Activated T-cell treated with anti-CD3 and anti-CD28 coated beads, Interleukin-2, amount 50 U/mL, for 48 hours (primary cell): Measurements from ENCODE around the gene DLX5.

ENCODE experiments used
- DNase-seq, 2 experiments: peaks; one replicate each; pipeline ENCODE4 v3.0.0-alpha.2; 2020

The DLX5 gene

GRCh38 chr7:97018126-97018601 is 6.5 kb downstream of the DLX5 start:
- DNase-seq: no peak

GRCh38 chr7:97017192-97018125 is 7.2 kb downstream of the DLX5 start:
- DNase-seq: no peak

- DNase-seq: no peak
Measured at GRCh38 chr7:97016381-97017191, 8.0 kb downstream of the DLX5 start.

DNA sequence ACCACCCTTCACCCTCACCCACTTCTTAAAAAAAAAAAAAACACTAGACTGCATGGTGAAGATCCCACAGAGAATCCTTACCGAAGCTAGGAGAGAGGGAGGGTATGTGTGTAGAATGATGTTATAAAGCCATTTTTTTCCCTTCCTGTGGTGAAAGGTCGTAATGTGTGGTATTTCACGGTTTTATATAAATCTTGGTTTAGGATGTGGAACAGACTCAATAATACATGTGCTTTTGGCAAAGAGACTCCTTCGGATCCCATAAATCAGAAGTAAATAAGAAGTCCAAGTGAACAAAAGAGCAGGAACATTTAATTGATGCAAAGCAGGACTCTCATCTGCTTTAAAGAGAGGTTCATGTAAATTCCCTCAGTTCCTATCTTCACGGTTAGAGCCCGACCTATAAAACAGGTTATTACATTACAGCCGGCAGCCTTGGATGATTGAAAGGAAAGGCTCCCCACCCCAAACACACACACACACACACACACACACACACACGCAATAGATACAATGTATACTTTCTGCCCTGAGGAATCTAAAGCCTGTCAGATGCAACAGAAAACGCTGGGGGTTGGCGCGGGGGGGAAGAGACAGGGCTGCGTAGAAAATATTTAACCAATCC is 8.8 kb downstream of the DLX5 start:
- DNase-seq: no peak

GRCh38 chr7:97015279-97015678 is 9.4 kb downstream of the DLX5 start:
- no peak for DNase-seq

DNA sequence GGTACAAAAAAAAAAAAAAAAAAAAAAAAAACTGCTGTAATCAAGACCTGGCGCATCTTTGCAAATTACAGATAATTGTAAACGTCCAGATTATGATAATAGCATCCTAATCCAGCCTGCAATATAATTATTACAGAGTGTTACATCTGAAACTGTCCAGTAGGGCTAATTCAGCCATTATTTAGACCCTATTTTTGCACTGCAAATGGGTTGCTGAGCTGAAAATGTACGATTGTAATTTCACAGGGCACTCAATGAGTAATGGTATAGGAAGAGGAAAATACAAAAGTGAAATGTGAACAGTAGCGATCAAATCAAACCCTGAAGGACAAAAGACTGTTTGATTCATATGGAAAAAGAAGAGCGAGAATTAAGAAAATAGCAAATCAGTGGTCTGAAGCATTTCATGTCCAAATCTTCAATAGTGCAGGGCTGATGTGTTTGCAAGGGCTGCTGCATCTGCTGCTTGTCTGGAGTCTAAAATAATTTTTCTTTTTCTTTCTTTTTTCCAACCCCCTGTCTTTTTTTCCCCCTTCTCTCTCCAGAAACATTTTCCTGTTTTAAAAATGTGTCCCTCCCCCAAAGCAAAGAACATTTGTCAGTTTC is 10.4 kb downstream of the DLX5 start:
- no peak for DNase-seq

DNA sequence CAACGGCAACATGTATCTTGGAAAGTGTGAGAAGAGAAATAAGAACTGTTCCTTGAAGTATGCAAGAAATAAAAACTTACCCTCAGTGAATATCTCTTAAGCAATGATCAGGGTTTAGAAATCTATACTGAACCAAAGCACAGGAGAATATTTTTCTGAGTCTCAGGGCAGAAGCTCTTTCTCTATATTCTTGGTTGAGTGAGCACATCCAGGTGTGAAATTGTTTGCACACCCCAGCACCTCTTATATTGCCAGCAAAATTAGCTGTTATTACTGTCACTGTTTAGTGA is 10.8 kb downstream of the DLX5 start:
- DNase-seq: no peak

GRCh38 chr7:97013134-97013844 is 11.3 kb downstream of the DLX5 start:
- DNase-seq: no peak

GRCh38 chr7:97012365-97013133 is 12.1 kb downstream of the DLX5 start:
- DNase-seq: no peak

GRCh38 chr7:97011536-97012364 is 12.9 kb downstream of the DLX5 start:
- no peak for DNase-seq

DNA sequence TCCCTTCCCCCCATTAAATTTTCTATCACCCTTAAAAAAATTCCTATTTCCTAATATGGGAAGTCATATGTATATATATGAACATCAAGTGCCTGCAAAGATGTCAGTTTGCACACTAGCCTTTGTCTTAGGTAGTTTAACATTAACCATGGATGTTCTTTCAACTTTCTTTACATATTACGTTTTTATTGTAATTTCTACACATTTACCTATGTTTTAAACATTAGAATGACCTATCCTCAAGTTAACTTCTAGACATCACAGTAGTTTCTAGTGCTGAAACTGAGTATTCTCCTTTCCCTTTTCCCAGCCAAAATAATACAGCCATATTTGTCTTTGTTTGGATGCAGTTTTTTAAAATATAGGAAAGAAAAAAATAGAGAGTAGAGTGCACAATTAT is 13.5 kb downstream of the DLX5 start:
- no peak for DNase-seq

DNA sequence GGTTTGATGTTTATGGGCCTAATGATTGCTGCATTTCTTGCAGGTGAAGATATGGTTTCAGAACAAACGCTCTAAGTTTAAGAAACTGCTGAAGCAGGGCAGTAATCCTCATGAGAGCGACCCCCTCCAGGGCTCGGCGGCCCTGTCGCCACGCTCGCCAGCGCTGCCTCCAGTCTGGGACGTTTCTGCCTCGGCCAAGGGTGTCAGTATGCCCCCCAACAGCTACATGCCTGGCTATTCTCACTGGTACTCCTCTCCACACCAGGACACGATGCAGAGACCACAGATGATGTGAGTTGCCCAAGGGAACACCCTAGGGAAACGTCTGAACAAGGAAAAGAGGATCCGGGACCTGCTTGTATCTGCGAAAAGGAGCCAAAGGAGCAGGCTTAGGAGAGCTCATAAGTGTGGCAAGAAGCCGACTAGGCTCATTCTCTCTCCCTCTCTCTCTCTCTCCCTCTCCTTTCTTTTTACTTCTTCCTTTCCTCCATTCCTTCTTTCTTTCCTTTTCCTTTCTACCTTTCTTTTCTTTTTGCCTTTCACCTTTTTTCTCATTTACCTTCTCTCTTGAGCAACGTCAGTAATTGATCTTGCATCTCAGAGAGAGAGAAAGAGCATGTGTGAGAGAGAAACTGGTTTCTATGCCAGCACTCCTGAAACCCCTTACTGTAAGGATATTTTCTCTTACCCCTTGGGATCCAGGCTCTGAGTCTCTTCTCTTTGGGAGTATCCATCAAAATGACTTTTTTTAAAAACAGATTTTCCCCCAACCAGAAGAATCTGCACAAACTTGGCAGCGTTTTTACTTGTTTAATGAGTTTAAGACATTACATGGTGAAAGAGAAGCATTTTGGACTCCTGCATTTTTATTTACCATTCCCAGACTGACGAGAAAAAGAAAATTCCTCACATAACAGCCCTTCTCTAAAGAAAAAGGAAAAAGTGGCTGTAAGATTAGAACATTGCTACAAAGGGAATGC is 14.6 kb downstream of the DLX5 start:
- DNase-seq: no peak

- no peak for DNase-seq
Measured at GRCh38 chr7:97008275-97008917, 16.2 kb downstream of the DLX5 start.

DNA sequence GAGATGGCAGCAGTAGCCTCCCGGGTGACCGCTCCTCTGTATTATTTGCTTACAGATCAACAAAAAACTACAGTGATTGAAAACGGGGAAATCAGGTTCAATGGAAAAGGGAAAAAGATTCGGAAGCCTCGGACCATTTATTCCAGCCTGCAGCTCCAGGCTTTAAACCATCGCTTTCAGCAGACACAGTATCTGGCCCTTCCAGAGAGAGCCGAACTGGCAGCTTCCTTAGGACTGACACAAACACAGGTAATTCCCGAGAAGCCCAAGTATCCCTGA is 17.1 kb downstream of the DLX5 start:
- no peak for DNase-seq

- DNase-seq: no peak
Measured at GRCh38 chr7:97006816-97007582, 17.6 kb downstream of the DLX5 start.

DNA sequence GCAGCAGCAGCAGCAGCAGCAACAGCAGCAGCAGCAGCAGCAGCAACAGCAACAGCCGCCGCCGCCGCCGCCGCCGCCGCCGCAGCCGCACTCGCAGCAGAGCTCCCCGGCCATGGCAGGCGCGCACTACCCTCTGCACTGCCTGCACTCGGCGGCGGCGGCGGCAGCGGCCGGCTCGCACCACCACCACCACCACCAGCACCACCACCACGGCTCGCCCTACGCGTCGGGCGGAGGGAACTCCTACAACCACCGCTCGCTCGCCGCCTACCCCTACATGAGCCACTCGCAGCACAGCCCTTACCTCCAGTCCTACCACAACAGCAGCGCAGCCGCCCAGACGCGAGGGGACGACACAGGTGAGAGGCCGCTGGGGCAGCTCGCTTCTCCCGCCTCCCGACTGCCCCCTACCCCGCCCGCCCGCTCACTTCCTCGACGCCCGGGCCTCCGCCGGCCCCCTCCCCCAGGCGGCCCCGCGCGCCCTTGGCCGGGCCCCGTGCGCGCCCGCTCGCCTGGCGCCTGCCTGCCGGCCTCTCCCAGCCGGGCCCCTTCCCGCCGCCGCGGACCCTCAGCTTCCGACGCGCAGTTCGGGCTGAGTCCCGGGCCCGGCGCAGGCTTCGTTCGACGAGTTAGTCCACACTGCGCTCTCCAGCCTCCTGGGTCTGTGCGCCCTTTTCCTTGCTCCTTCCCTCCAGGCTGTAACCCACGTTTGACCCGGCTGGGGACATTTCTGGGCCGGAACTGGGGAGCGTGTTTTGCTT is 18.4 kb downstream of the DLX5 start:
- DNase-seq: peak in 1 of 2 experiments; percentile 65
